GM19372 (cell line): ENCODE results near the gene NTN1.
"Not testable (repeated sequence)": the region's sequence is repeated elsewhere in the genome, so short reads cannot be mapped to it uniquely, and the experiment has no call there.

Source experiments
- ATAC-seq: cut with Tn5 transposase; IDR thresholded peaks from one replicate; pipeline ENCODE4 v1.9.1; 2021; ENCODE audit warnings: mild to moderate bottlenecking, low read depth, moderate library complexity; ENCODE audit not compliant: unreplicated experiment

Gene NTN1

DNA sequence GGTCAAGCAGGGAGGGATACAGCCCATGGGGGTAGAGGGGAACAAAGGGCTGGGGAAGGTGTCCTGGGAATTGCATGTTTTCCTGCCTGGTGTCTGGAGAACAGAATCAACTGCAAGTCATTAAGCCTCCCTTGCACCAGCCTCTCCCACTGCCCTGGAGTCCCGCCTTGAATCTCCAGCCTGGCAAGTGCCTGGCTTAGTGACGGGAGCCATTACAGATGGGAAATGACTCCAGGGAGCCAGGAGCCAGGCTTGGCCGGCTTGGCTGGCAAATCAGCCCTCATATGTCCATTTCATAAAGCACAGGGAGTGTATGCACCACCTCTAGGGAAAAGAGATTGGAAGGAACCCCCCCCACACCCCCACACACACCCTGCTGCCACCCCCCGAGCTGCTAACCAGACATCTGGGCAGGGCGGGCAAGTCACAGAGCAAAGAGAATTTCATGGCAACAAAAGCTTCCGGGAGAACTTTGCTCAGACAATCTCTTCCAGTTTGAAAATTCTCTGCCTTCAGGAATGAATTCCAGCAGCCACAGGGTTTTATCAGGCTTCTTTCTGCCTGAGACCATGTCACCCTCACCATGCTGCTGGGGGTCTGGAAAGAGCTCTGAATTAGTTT lies 127.7 kb downstream of the NTN1 start:
- no peak for ATAC-seq

GRCh38 chr17:9150446-9151090 lies 129.3 kb downstream of the NTN1 start:
- no peak for ATAC-seq

- ATAC-seq = no peak
These were observed 129.8 kb downstream of the NTN1 start for GRCh38 chr17:9151091-9151490.

GRCh38 chr17:9151740-9152139 lies 130.4 kb downstream of the NTN1 start:
- ATAC-seq = not testable (repeated sequence)

GRCh38 chr17:9158544-9159452 lies 137.5 kb downstream of the NTN1 start:
- no peak for ATAC-seq

DNA sequence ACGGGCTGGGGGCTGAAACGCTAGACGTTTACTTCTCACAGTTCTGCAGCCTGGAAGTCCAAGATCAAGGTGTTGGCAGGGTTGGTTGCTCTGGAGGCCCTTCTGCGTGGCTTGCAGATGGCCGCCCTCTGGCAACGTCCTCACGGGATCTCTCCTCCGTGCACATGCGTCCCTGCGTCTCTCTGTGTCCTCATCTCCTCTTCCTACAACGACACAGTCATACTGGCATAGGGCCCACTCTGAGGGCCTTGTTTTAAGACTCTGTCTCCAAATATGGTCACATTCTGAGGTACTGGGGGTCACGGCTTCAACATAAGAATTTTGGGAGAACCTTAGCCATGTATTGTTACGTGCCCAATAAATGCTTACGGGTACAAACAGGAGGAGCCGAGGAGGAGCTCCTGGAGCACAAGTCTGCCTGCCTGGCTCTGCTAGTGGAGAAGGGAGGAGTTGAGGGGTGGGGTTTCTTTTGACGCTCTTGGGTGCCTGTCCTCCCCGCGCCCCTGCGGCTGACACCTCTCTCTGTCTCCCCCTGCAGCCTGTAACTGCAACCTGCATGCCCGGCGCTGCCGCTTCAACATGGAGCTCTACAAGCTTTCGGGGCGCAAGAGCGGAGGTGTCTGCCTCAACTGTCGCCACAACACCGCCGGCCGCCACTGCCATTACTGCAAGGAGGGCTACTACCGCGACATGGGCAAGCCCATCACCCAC lies 141.1 kb downstream of the NTN1 start:
- no peak for ATAC-seq

- ATAC-seq = no peak
These were observed 145.5 kb downstream of the NTN1 start for GRCh38 chr17:9166788-9167187.

GRCh38 chr17:9167379-9167778 lies 146.1 kb downstream of the NTN1 start:
- ATAC-seq = no peak

GRCh38 chr17:9169116-9169515 lies 147.8 kb downstream of the NTN1 start:
- no peak for ATAC-seq

- no peak for ATAC-seq
These were observed 149.0 kb downstream of the NTN1 start for GRCh38 chr17:9170336-9170735.

DNA sequence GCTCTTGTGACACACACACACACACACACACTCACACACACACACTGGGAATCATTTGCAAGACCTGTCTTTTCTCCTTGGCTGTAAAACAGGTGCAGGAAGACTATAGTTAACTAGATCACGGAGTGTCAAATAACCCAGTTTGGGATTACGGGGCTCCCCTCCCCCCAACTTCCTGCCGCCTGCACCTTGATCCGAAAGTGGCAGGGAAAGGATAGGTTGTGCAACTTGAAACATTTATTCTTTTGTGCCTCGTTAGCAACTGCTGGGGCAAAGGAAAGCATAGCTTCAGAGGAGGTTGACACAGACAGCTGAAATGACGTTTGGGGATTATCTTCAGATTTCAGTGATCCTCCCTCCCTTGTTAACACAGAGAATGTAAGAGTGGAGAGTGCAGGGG lies 149.5 kb downstream of the NTN1 start:
- no peak for ATAC-seq

DNA sequence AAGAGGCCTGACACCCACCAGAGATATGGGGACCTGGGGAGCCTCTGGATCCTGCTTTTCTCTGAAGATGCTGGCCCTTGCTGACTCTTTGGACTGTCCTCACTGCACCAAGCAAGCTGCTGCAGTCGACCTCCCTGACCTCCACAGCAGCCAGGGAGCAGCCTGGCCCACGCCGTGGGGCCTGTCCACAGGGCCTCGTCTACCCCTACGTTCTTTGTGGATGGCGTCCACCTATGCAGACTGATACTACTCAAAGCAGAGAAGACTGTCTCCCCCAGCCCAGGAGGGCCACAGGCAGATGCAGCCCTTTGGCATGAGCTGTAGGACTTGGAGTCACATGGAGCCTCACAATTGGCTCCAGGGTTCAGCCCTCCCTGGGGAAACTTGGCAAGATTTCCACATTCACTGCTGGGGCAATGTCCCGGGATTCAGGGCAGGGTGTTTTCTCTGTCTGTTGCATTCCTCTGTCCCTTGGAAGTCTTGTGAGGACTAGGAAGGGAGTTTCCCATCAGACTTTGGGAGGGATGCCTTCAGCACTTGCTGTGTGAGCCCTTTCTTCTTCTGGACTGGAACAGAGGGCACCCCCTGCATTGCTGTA lies 152.2 kb downstream of the NTN1 start:
- ATAC-seq = no peak

- ATAC-seq = no peak
These were observed 153.0 kb downstream of the NTN1 start for GRCh38 chr17:9174312-9174711.

DNA sequence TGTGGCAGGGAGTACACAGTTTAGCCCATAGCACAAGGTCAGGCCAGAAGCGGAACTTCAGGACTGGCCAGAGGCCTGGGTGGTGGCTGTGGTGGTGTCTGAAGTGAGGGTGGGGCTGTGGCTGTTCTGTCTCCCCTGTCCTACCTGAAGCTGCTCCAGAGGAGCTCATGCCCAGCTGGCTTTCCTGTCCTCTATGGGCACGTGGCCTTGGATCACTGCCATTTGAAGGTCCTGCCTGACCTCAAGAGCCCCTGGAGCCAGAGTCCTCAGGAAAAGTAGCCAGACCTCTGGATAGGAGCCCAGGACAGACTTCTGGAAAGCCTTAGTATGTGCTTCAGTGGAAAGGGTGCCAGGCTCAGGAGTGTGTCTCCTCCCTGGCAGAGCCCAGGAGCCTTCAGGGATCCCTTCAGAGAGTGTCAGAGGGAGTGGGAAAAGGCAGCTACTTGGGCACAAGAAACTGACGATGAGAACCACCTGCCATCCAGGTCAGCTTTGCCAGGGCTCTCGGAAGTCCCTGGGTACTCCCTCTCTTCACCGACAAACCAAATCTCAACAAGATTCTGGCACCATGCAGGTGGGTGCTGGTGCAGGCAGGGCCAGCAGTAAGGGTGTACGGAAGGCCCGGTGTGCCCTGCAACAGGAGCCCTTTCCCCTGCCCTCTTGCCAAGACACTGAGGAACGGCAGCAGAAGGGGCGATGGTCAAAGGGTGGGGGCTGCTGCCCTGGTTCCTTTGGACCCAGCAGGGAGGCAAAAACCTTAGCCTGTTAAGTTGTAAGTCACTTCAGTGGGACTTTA lies 153.7 kb downstream of the NTN1 start:
- ATAC-seq = no peak

DNA sequence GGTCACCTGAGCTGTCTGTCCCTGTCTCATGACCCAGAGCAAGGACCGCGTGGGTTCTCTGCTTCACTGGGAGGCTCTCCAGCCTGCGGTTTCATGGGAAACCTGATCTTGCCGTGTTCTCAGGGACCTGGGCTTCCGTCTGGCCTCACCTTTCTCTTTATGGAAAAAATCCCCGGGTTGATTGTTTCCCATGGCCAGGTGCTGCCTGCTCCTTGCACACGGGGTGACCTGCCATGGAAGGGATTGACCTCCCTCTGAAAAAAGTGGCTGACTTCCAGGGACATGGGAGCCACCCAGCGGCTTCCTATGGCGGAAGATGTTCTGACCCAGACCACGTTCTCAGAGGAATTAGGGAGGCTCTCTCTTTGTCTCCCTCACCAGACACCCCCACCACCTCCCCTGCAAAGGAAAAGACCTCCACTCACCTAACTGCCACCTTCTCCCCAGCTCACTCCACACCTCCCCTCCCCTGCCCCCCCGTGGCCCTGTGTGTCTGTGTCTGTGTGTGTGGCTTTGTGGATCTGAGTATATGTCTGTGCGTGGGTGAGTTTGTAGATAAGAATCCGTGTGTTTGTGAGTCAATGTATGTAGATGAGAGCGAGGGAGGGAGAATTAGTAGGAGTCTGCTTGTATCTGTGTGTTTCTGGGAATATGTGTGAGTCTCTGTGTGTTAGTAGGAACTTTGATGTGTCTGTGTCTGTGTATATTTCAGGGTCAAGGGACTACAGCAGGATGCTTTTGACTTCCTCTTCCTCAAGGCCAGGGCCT lies 154.6 kb downstream of the NTN1 start:
- no peak for ATAC-seq

DNA sequence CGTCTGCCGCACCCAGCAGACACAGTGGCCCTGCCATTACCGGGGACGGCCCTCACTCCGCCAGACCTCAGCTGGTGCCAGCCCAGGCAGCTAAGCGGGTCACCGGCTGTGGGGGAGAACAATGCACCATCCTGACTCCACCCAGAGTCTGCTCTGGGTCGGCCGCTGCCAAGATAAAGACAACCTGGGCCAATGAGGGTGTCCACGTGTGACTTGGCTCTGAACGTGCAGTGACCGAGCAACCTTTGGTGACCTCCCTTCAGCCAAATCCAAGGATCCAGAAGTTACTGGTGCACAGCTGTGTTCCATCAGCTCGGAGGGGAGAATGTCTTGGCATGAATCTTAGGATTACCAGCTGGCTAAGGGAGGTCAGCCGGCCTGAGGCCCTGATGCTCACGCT lies 155.9 kb downstream of the NTN1 start:
- no peak for ATAC-seq

GRCh38 chr17:9178319-9178718 lies 157.0 kb downstream of the NTN1 start:
- ATAC-seq = no peak

GRCh38 chr17:9179602-9180001 lies 158.3 kb downstream of the NTN1 start:
- ATAC-seq = no peak

GRCh38 chr17:9181640-9182039 lies 160.3 kb downstream of the NTN1 start:
- ATAC-seq = no peak
